Iris pigment epithelial cell (primary cell): ENCODE results near the gene MRPS9.
A peak's percentile ranks its signal among the peaks of the same experiment; 100 is the strongest.

Experiments
- DNase-seq: peaks from one replicate; pipeline ENCODE4 v3.0.0-alpha.2; 2011; ENCODE audit warnings: low read depth

The MRPS9 gene

DNA sequence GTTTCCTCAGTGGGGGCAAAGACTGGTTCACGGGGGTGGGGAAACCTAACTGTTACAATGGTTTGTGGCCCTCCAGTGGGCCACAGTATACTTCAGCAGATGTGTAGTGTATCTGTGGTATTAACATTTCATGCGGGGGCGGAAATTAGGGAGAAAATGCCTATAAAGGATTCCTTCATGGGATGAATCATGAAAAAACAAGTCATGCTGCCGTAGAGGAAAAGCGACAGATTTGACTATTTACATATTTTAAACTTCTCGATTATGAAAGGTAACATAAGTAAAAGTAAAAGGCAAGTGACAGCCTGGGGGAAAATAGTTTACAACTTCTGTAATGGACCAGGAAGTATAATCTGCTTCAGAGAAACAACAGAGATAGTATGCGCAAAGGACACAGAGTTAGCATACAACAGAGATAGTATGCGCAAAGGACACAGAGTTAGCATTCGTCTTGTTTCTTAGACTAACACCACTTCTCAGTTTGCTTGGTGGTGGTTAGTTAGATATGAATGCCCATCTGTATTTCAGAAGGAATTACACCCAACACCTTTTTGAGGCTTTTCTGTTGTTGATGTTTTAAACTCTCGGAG, 41.1 kb downstream of the MRPS9 start:
- peak; percentile 30 for DNase-seq

DNA sequence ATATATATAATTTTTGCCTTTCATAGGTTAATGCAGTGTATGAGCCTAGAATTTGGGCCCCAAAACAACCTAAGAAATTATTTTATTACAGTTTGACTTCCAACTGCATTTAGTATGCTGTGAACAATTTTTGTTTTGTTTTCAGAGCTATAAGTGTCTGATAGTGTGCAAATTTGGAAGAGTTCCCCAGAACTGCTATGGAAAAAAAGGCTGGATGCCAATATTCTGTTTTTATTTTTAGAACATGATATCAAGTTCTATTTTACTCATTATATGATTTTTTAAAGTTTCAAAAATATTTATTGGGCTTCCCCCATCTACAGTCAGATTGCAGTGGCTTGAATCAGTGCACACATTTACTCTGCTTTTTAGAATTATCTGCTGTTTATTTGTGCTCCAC, 42.6 kb downstream of the MRPS9 start:
- DNase-seq = no peak

DNA sequence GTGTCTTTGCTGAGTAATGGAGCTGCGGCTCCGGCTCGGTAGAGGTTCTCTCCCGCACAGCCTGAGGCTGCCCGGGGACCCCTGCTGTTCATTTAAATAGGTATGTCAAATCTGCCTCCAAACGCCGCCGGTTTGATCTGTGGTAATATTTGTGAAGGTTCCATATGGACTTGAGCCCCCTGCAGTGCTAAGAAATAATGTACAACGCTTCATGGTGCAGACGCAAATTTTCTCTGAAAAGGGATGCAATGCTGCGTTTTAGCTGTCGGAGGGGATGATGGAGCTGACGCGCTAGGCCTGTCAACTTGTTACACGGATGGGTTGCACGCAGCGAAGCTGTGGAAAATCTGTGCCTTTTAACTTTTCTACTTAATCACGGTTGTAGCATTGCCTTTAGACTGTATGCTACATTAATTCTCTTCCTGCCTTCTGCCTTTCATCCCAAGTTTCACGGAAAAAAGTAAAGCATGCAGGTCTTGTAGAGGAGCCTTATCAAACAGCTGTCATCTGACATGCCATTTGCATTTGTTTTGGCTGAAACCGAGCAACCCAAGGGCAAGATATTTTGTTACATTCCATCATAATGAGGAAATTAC, 43.2 kb downstream of the MRPS9 start:
- DNase-seq = peak; percentile 54

DNA sequence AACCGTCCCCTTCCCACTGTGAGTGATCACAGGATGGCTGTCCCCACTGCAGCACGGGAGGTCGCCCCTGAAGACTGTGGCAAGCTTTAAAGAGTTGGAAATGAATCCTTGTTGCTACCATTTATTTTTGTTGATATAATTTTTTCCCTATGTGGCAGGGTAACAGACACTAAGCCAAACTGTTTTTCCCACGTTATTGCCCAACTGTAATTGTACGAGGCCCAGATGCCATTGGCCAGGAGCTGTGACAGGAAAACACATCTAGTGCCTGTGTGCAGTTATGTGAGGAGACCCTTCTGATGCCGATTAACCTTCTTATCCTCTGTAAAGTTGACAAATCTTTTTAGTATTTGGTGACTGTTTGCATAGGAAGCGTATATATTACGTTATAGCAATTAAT, 44.2 kb downstream of the MRPS9 start:
- no peak for DNase-seq

DNA sequence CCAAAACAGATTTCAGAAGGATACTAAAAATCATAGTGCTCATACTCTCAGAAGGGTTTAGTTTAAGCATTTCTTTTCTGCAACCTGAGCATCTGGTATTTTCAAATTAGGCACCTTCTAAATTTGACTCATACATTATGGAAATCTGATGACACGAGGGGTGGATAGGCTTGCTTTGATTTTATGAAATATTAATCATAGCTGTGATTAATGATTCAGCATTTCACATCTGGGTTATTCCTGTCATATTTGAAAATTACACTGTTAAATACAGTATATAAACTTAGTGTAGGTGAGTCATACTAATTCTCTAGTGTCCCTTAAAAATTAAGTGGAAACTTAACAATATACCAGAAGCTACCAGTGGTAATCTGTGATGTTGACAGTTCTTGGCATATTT, 47.7 kb downstream of the MRPS9 start:
- DNase-seq = no peak

DNA sequence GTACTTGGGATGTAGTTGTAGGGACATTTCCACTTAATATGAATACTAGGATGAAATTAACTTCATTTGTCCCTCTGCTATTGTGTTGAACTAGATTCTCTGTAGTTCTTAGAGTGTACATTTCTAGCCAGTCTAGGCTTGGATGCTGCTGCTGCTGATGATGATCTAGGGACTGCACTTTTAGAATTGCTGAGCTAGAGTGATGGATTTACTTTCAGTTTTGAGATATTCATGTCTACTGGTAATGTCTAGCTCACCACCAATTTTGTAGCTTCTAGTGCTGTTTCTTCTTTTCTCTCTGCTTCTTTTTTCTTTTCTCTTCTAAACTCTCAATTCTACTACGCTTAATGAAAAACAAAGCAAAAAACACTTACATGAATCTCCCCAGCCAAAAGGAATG, 49.4 kb downstream of the MRPS9 start:
- no peak for DNase-seq

DNA sequence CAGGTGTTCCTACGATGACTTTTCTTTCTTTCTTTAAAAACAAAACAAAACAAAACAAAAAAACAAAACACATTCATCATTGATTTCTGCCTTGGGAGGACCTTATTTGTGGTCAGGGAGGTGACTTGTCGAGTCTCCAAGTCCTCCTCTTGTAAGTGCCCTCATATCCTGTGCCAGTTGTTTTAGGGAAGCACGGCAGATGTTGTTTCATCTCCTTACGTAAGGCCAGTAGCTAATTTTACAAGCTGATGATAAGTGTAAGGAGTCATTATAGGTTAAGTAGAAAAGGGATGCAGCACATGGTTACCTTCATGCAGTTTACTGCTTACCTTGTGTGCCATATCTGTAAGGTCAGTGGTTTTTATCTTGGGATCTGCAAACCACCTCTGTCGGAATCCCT, 52.2 kb downstream of the MRPS9 start:
- no peak for DNase-seq

DNA sequence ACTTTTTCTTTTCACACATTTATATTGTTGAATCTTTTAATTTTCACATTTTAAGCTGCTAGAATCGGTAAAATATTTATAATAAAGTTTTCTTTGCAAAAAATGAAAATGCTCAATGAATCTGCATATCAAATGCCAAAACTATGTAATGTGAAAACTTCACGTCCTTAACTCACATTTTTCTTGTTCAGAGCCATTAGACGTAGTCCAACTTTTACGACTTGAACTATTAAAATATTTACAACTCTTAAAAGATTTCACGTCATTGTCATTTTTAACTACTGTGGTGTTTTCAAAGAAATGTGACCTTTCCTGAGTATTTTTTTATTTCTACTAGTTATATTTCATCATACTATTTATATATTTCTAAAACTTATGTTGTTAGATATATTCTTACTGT, 54.9 kb downstream of the MRPS9 start:
- DNase-seq = no peak

DNA sequence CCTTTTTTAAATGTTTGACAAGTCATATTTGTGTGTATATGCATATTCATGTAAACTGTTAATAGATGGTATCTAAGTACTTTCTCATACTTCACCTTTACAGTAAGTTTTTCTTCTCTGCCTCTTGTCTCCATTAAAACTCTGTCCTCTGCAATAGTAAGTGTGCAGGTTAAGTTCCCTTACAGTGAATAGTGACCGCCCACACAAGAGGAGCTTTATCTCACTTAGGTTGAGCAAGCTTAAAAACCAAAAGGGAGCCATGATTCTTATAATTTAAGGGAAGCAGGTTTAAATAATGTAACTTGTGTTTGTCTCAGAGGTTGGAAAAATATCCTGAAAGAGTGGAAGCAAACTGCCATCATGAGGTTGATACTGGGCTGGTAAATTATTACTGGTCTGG, 61.3 kb downstream of the MRPS9 start:
- no peak for DNase-seq

DNA sequence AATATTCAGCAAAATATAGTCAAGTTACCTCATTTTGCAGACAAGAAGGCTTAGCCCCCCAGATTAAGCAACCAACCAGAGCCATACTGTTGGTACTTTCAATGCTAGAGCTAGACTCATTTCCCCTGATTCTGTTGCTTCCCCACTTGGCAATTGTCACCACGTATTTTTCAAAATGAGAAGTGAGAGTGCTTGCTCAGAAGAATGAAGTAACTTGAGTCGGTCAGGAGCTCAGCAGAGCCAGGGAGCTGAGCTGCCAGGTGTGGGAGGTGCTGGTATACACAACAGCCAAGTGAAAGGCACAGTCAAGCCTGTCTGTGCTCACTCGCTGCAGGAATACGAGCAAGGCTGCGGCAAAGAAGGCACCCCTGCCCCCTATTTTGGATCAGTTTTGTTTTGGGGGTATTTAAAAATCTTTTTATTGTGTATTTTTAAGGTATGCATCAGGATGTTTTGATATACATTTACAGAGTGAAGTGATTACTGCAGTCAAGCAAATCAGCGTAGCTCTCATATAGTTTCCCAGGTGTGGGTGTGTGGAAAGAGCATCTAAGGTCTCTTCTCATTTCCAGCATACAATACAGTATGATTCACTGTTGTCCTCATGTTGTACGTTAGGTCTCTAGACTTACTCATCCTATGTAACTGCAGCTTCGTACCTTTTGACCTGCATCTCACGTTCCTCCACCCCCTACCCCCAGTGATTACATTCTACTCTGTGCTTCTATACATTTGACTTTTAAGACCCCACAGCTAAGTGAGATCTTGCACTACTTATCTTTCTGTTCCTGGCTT, 62.4 kb downstream of the MRPS9 start:
- DNase-seq = no peak

DNA sequence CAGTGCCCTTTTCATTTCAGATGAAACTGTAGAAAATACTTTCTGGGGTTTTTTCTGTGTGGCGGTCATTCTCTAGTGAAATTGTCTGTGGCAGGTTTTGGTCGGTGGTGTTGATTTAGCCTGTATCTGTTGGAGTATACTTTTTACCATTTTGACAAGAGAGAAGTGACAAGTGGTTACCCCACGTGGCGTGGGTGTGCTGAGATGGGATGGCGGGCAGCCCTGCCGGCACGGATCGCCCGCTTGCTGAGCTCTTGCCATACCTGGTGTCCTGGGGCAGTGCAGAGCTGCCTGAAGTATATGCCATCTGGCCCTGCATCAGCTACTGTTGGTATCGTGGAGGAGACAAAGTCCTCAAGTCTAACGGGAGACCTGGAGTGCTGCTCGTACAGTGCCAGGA, 64.1 kb downstream of the MRPS9 start:
- DNase-seq = no peak

DNA sequence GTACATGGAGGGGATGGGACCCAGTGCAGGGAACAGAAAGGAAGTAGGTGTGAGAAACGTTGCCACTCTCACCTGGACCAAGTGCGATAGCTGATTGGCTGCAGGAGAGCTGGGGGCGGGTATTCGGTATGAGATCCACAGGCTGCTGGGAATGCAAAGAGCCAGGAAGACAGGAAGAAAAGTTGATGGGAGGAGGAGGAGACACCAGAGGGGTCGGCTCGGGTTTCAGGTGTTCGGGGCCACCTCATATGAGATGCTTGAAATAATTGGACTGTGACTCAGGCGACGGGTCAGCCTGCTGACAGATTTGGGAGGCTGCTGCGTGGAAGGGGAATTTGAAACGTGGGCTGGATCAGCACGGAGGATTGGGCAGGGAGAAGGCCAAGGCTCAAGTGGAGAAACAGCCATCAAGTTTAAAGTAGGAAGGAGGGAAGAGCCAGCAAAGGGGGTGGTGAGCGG, 65.1 kb downstream of the MRPS9 start:
- peak; percentile 83 for DNase-seq

DNA sequence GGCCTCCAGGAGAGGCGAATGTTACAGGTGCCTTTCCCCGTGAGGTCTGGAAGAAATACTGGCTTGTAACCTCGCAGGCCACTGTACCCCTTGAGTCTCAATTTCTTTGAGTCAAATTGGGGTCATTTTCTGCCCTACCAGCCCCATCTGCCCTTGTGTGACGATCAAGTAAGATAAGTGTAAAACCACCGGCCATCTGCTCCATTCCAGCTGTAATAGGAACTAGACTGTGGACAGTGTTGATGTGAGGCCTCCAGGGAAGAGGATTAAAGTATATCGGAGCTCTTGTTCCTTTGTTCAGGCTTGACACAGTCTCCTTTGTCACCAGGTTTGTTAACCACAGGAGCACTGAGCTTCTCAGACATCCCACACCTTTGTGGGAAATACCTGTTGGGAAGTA, 65.6 kb downstream of the MRPS9 start:
- no peak for DNase-seq

DNA sequence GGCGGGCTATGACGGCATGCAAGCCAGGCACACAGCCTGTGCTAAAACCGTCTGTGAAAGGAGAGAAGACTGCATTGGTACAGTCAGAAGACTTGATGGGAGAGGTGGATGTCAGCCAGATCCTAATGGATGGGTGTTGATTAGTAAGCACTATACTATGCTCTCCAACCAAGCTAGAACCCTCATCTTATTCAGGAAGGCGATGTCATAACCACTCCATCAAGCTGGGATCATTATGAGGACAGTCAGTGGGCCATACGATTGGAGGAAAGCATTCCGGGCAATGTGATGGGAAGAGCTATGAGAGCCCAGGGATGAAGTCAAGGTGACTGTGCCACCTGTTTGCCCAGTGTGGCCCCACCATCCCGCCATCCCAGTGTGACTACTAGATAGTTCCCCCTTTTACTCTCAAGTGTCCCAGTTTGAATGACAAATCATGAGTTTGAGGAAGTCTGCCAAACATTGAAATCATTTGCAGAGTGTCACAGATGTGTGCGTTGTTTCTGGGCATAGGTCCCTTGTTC, 66.4 kb downstream of the MRPS9 start:
- peak; percentile 45 for DNase-seq

DNA sequence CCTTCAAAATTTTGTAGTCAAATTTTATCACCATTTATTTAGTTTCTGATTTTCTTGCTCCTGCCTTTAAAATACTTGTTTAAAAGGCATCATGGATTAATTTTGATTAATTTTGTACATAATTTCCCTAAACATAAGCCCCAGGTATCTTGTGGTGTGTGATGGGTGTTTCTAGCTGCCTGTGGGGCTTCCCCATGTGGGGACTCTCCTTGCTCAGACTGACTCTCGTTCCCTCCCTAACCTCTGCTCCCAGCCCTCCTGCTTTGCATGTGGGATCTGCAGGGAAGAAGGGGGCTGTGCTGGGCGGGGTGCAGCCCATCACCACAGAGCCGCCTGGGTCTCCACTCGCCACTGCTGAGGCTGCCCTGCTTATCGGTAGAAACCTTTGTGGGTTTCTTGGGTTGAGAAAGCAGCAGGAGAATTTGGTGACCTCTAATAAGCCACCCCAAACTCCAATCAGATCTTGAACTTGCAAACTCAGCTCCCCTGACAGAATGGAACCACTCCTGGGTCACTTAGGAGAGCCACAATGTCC, 72.5 kb downstream of the MRPS9 start:
- DNase-seq = no peak

DNA sequence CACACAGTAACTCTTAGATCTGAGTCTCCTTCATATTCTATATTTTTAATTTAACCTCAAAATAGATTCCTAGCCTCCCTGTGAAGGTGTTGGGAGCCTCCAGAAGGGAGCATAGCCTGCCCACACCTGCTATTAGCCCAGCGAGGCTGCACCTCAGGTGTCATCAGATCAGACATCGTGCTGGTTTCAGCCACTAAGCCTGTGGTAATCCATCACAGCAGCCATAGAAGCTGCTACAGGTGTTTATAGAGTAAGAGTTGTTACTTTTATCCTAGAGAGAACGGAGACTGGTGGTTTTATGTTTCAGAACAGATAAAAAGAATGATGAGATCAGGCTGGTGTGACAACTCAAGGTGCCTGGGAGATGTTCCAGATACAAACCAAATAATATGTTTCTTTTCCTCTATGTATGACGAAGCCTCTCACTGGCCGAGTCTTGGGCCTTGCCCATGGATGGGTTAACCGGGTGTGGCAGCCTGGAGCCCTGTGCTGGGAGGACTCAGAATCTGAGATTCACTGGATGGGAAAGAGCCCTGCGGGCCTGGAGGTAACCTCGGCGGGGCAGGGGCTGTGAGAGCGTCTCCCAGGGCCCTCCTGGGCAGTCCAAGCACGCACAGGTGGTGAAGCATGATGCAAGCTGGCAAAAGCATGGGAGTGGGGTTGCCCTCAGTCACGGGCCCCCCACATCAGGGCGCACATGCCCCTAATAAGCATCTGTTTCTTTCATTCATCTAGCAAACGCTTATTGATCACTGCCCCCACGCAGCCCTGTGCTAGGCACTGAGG, 73.7 kb downstream of the MRPS9 start:
- DNase-seq = no peak

DNA sequence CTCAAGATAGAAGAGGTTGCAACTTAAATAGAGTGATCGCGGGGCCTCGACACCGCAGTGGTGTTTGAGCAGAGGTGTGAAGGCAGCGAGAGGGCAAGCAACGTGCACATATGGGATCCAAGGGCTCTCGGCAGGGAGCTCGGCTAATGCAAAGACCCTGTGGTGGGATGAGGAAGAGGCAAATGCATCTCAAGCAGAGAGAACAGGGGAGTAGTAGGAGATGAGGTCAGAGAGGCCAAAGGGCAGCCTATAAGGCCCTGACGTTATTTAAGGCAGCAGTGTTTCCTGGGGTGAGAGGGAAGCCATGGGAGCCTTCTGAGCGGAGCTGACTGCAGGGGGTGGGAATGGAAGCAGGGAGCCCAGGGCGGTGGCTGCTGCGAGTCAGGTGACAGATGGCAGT, 74.5 kb downstream of the MRPS9 start:
- DNase-seq = no peak

DNA sequence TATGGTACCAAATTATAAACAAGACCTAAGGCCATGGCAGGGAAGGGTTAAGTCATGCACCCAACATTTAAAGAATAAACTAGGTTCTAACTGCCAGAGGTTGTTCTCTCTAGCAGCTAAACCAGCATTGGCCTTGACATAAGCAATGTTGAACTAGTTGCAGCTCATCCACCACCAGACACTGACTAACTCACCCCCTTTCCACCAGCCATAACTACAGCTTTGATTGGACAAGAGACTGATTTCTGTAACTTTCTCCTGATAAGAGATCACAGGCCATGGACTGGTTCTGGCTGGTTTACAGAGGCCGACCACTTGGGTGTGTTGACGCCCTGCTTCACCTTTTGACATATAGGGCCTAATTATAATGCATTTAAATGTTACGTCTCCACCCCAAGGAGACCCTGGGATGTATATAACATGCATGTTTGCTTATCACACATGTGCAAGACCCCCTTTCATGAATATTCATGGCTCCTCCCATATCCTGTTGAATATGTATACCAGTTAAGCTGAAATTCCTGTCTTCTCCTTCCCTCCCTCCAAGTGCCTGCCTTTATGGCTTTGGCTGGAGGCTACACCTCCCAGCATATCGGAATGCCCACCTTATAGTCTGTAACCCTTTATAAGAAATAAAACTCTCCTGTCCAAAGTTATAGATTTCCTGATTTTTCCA, 75.9 kb downstream of the MRPS9 start:
- DNase-seq = no peak

DNA sequence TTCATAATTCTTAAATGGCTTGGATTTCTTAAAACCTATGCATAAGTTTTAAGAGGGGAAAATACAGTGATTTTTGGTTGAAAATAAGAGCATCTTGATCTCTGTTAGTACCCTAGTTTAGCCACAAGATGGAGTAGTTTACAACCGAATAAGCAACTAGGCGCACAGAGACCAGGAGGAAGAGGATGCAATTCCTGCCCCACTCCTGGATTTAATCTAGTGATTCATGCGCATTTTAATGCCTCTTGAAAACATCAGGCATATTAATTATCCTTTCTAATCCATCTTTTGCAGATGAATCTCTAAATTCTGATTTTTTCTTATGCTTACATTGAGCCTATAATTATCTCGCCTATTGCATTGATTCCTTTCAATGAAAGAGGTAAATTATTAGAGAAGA, 76.7 kb downstream of the MRPS9 start:
- DNase-seq = peak; percentile 70

DNA sequence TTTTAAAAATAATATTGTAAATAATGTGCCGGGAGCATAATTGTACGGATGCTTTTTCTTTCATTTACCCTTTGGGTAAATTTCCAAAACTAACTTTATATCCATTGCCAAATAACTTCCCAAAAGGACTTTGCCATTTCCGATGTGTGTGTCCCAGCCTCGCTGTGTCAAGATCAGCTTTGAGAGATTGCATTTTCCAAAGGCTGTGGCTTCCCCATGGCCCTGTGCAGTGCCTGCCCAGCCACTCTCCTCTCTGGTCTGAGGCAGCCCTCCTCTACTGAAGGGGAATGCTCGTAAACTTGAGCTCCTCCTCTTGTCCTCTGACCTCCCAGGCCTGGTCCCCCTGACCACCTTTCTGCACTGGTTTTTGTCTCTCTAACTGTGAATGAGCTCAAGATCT, 78.5 kb downstream of the MRPS9 start:
- DNase-seq = no peak

DNA sequence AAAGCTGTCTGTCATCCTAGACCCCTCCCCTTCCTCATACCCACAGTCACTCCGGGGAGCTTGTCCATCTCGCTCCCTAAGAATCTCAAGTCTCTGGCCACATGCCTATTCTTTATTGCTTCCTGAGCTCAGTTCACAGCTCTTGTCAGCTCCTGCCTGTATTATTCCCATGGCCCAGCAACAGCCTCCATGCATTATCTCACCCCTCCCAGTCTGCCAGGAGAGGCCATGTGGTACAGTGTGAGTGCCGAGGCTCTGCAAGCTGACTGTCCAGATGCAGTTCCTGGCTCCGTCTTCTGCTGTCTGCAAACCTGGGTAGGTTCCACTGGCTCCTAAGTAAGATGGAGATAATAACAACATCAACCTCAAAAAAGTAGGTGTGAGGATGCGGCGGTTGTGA, 79.7 kb downstream of the MRPS9 start:
- DNase-seq = no peak

DNA sequence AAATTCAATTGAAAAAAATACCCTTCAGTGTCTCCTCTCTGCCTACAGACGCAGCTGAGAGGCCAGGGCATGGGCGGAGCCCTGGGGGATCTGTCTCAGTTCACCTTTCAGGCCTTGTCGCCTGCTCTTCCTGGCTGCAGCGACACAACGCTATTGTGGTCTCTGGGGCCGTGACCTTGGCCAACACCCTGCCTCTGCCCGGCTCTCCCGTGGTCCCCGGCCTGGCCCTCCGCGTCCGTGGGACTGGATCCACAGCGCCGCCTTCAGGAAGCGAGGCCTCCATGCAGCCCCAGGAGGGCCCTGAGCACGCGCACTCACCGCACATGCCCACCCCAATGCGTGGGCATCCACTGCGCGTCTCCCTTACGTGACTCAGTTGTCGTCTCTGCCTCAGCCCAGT, 81.1 kb downstream of the MRPS9 start:
- DNase-seq = no peak
